HG02938 (cell line): ENCODE data around the gene BATF2.
"Not testable (repeated sequence)": the region's sequence is repeated elsewhere in the genome, so short reads cannot be mapped to it uniquely, and the experiment has no call there.

Experiments used
- ATAC-seq: cut with Tn5 transposase; IDR thresholded peaks from one replicate; pipeline ENCODE4 v1.9.1; 2021; ENCODE audit warnings: mild to moderate bottlenecking, moderate library complexity; ENCODE audit not compliant: unreplicated experiment

BATF2 gene

GRCh38 chr11:64996710-64997380 is at the start of gene BATF2:
TSS of gene BATF2 (minus strand) at chr11:64996971. CDS start at chr11:64996914, 57 bp downstream.
- ATAC-seq = no peak

- ATAC-seq = no peak
Observed at GRCh38 chr11:65045728-65046127, 49.0 kb upstream of the BATF2 start.

- ATAC-seq = no peak
Observed at GRCh38 chr11:65045061-65045460, 48.3 kb upstream of the BATF2 start.

- no peak for ATAC-seq
Observed at GRCh38 chr11:65043881-65044501, 47.2 kb upstream of the BATF2 start.

- no peak for ATAC-seq
Observed at GRCh38 chr11:65042891-65043290, 46.1 kb upstream of the BATF2 start.

GRCh38 chr11:65040847-65041622 is 44.3 kb upstream of the BATF2 start, which contains the start of gene SAC3D1:
TSS of gene SAC3D1 (plus strand) at chr11:65041210. CDS start at chr11:65041293, 83 bp downstream.
- peak; percentile 90 for ATAC-seq

GRCh38 chr11:65040520-65040846 is 43.7 kb upstream of the BATF2 start:
- no peak for ATAC-seq

GRCh38 chr11:65036931-65037330 is 40.2 kb upstream of the BATF2 start:
- ATAC-seq = no peak

GRCh38 chr11:65035579-65035978 is 38.8 kb upstream of the BATF2 start:
- no peak for ATAC-seq

- no peak for ATAC-seq
Observed at GRCh38 chr11:65034423-65034822, 37.7 kb upstream of the BATF2 start.

- no peak for ATAC-seq
Observed at GRCh38 chr11:65032216-65032615, 35.4 kb upstream of the BATF2 start.

- ATAC-seq = peak; percentile 87
Observed at GRCh38 chr11:65027213-65028067, 30.7 kb upstream of the BATF2 start, which contains the start of gene SNX15. TSS of gene SNX15 (plus strand) at chr11:65027439. CDS start at chr11:65027538, 99 bp downstream.

GRCh38 chr11:65026810-65027209 is 30.0 kb upstream of the BATF2 start:
- ATAC-seq = no peak

GRCh38 chr11:65023502-65023901 is 26.7 kb upstream of the BATF2 start:
- ATAC-seq = not testable (repeated sequence)

- ATAC-seq = no peak
Observed at GRCh38 chr11:65021509-65021908, 24.7 kb upstream of the BATF2 start.

- ATAC-seq = no peak
Observed at GRCh38 chr11:65021003-65021402, 24.2 kb upstream of the BATF2 start.

GRCh38 chr11:65019824-65020223 is 23.1 kb upstream of the BATF2 start:
- ATAC-seq = no peak

- ATAC-seq = no peak
Observed at GRCh38 chr11:65017937-65018336, 21.2 kb upstream of the BATF2 start.

- no peak for ATAC-seq
Observed at GRCh38 chr11:65016705-65017104, 19.9 kb upstream of the BATF2 start.

GRCh38 chr11:65014726-65015227 is 18.0 kb upstream of the BATF2 start:
- ATAC-seq = peak; percentile 5
